HG03025 (cell line): ENCODE results near the gene DYSF.

Source experiments
- ATAC-seq: cut with Tn5 transposase; IDR thresholded peaks from one replicate; pipeline ENCODE4 v1.9.1; 2021; ENCODE audit warnings: mild to moderate bottlenecking, moderate library complexity; ENCODE audit not compliant: unreplicated experiment, low FRiP score

The DYSF gene

DNA sequence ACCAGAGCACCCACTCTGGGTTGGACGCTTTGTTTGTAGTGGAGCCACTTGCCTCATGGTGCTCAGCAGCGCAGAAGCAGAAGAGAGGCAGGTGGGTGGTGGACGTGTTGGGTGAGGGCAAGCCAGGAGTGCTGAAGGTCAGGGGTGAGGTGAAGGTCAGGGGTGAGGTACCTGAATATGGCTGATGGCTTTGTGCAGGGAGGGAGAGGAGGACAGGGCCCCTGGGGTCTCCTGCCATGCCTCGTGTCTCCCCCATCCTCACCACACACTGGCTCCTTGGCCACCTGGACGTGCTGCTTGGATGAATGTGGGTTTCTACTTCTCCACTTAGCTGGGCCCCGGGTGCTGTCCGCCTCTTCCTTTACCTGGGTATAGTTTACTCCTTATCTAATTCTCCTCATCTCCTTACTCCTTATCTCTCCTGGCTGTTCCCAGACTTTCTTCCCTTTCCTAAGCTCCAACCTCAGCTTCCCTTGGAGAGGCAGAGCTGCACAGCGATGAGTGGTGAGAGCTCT lies 68.1 kb downstream of the DYSF start:
- ATAC-seq, result no peak

DNA sequence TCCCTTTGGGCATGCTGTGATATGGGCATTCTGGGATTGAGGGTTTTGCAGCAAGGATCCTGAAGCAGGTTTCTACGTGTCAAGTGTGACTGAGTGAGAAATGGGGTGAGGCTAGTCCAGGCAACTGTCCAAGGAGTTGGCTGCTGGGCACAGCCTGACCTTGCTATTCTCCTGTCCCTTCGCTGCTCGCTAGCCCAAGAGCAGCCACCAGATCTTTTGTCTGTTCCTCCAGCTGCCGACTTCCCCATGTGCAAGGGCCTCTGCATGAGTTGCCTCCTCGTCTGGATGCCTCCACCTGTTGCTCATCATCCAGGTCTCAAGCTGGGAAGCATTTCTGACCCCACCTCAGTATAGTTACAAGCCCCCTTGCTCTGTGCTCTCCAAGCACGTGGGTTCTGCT lies 71.1 kb downstream of the DYSF start:
- ATAC-seq, result no peak

DNA sequence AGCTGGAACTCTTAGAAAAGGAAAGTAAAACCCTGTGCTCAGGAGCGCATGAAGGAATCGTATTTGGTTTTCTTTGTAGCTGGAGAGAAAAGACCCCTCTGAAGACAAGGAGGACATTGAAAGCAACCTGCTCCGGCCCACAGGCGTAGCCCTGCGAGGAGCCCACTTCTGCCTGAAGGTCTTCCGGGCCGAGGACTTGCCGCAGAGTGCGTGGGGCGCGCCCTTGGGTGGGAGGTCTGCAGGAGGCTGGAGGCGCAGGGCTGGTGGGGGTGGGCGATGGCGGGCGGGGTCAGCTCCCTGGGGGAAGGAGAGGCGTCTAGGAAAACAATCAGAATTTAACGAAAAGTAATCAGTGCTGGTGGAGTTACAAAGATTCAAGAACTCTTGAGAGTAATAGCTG lies 72.8 kb downstream of the DYSF start:
- ATAC-seq, result no peak

DNA sequence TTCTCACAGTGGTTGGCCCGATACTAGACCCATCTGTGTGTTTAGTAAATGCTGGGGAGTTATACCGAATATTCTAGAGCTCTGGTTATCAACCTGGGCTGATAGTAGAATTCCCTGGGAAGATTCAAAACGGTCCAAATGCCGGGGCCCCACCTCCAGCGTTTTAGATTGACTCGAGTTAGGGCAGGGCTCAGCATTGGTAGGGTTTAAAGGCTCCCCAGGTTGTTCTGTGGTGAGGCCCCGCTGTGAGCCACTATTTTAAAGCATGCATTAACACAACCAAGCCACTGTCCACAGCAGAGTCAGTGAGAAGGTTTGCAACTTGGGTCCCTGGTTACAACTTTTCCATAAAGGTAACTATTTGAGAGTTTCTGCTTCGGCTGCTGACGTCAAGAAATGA lies 73.6 kb downstream of the DYSF start:
- ATAC-seq, result no peak

DNA sequence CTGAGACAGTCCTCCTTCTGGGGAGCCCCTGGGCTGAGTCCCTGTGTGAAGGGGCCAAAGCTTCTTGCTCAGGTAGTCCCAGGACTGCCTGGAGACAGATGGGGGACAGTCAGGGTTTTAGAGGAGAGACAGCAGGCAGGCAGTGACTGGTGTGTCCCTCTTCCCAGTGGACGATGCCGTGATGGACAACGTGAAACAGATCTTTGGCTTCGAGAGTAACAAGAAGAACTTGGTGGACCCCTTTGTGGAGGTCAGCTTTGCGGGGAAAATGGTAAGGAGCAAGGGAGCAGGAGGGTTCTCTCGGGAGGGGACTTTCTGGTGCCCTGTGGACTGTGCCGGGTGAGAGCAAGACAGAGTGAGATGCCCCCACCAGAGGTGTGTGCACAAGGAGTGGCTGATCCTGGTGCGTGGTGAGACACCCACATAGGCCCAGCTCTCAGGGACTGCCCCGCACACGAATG lies 74.8 kb downstream of the DYSF start:
- no peak for ATAC-seq

DNA sequence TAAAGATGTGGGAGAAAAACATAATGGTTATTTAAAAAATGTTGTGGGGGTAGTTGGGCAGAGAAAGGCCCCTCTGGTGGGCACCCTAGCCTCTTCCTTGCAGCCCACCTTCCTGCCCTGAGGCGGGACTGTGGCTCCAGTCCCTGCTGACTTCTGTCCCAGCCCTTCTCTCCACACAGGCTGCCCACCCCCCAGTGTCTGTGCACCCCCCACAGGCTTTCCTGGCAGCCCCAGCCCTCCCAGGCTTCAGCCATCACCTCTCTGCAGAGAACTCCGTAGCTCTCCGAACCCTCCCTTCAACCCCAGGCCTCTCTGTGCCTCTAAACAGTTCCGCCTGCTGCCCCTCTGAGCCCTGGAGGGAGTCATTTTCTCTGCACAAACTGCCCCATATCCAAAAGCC lies 75.4 kb downstream of the DYSF start:
- no peak for ATAC-seq

DNA sequence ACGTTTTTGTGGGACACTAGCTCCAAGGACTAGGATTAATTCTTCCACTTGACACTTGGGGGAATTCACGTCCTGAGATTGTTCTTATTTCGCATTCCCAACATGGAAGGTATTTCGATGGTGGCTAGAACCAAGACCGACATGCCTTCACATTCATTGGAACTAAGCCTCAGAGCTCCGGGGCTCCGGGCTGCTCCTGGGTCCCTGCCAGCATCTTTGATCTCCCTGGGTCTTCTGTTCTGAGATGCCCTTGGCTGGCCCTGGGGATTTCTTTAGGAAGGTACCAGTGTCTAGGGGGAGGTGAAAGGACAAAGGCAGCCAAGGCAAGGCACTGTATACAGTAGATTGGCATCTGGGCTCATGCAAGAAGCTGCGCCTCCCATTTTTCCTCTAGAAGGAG lies 76.8 kb downstream of the DYSF start:
- ATAC-seq, result no peak

DNA sequence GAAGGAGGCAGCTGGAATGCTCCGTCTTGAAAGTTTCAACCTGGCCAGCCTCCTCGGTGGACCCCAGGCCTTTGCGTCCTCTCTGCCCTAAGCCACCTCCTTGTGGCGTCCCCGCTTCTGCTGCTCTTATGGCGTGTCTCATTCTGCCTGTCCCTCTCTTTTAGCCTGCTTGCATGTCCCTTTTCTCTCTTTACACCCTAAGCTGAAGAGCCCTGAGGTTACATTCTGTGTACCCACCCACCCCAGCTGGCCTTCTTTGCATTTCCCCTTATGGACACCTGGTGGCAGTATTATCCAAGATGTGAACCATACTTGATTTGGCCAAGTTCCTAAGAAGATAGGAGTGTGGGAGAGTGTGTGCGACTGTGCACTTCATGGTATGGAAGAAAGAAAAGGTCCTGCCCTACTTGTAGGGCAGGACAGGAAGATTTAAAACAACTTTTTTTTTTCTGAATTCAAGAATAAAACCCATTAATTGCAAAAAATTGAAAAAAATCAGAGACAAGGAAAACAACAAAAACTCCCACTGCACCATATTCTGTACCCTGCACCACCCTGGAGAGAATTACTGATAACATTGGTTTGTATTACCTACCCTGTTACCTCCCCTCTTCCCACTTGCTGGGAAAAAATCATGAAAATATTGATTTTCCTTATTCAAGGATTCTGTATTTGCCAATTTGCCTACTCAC lies 77.4 kb downstream of the DYSF start:
- ATAC-seq, result no peak

DNA sequence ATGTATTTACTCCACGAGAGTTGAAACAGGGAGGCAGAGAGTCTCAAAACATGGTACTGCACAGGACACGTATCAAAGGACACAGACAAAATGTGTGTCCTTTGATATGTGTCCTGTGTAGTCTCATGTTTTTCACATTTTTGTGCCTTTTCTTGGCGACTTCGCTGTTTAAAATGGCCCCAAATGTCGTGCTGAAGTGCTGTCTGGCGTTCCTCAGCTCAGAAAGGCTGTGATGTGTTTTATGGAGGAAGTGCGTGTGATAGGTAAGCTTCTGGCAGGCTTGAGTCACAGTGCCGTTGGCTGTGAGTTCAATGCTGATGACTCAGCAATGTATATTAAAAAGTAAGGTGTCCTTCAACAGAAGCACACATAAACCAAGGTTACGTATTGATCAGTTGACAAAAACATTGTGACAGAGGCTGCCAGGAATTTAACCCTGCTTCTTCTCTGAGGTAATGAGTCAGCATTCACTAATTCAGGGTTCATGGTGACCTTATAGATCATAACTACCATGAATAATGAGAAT lies 78.2 kb downstream of the DYSF start:
- ATAC-seq, result no peak

DNA sequence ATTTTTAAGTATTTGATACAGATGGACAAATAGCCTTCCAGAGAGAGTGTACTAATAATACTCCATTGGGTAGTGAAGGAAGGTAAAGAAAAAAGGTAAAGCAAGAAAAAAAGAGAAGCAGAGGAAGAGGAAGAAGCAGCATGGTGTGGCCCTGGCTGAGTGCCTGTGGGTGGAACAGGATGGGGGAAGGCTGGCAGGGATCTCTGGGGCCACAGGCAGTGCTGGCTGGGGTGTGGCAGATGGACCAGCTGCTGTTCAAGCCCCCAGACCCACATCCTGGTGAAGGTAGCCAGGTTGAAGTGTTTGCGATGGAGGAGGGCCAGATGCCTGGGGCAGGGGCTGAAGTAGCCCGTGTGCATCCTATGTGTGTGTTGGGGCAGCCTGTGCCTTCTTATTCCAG lies 79.0 kb downstream of the DYSF start:
- no peak for ATAC-seq

DNA sequence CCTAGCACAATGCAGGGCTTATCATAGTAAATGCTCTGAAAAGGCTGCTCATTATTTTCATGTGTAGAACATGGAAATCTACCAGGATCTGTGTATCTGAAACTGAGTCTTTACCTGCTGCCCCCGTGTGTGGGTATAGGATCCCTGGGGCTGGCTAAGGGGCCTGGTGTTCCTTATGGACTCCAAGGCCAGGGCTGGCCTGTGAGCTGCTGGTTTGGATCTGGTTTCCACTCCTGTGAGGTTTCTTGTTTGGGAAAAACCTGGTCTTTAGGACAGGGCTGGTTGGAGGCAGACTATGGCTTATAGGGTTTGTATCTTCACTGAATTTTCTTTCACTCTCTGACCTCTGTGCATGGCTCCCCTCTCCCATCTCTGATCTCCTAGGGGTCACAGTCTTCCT lies 80.8 kb downstream of the DYSF start:
- no peak for ATAC-seq

DNA sequence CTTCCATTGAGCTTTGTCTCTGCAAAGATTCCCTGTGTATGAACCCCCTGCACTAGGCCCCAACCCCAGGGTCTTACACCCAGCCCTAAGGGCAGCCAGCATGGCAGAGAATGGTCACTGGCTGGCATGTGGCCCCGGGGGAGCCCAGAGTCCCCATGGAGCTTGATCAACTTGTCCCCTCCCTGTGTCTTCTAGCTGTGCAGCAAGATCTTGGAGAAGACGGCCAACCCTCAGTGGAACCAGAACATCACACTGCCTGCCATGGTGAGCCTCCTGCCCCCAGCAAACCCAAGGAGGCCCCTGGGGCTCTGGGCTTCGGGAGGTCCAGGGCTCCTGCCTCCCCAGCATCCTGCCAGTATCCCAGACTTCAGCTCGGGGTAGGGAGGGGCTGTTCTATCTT lies 81.5 kb downstream of the DYSF start:
- ATAC-seq, result no peak

DNA sequence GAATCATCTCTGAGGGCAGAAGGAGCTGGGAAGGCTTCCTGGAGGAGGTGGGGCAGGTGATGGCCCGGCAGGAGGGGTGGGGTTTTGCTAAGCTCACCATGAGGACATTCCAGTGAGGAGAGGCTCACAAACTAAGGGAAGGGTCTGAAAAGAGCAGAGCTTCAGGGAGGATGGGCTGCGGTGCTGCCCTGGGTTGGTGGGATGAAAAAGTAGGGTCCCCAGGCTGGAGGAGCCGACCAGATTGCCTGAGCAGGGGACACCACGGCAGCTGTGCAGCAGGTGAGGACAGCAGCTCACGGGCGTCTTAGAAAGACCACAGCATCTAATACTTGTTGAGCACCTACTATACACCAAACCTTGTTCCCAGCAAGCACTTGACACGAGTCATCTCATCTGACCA lies 82.2 kb downstream of the DYSF start:
- no peak for ATAC-seq

DNA sequence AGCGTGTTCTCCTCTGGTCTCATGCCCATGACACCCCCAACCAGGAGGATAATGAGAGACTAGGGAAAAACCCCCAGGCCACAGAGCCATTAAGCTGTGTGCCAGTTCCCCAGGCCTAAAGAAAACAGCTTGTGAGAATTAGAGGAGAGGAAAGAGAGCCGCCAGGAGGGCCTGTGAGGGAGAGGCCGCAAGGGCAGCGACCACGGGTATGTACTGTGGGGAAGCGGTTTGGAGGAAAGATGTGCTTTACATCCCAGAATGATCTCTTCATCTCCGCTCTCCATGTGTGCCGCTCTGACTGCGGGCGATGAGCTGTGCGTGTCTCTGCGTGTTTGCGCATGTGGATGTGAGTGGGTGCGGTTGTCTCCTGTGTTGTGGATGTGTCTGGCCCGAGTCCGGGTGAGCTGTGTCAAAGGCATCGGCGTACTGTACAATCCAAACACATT lies 82.9 kb downstream of the DYSF start:
- no peak for ATAC-seq

DNA sequence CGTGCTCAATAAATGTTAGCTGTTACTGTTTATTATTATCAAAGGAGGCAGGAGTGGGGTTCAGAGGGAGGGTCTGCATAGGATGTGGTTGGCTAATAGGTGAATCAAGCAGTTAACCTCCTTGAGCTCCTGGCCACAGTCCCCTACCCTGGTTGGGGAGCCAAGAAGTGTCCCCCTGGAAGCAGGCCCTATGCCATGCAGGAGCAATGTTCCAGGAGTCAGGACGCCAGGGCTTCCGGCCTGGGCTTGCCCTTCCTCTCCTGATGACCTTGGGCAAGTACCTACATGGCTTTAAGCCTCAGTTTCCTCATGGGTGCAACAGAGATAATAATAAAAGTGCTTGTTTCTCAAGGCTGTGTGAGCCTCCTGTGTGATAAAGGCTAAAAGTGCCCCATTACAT lies 84.9 kb downstream of the DYSF start:
- no peak for ATAC-seq

DNA sequence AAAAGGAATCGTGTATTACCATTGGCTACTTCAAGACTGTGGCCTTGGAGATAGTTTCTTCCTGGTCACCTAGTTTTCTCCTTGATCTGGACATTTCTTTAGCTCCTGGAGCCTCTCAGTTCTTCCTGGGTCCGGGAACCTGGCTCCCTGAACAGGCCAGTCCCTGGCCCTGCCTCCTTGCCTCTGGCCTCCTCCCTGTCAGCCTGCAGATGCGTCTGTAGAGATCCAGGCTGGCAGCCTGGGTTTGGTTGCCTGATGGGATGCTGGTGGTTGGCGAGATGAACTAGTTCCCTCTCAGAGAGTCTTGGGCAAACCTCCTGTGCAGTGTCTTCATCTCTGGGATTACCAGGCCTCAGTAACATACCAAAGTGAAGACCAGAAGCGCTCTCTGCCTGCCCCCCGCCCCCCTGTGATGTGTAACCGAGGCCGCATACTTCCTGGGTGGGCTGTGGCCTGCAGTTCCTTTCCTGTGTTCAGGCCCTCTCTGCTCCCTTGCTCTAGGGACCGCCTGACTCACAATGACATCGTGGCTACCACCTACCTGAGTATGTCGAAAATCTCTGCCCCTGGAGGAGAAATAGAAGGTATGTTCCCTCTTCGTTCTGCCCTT lies 85.4 kb downstream of the DYSF start:
- ATAC-seq, result no peak

DNA sequence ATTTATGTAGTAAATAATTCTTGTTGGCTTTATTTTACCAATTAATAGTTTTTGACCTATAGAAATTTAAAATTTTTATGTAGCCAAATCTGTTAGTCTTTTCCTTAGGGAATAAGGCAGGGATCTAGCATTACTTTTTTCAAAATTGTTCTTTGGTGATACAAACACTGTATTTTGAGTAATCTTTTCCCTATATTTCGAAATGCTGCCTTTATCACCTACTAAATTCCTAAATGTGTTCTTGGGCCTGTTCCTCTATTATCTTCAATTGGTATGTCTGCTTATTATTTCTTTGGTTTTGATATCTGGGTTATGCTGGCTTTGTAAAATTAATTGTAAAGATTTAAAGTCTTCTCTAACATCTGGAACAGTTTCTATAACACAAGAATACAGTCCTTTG lies 87.5 kb downstream of the DYSF start:
- ATAC-seq, result no peak

DNA sequence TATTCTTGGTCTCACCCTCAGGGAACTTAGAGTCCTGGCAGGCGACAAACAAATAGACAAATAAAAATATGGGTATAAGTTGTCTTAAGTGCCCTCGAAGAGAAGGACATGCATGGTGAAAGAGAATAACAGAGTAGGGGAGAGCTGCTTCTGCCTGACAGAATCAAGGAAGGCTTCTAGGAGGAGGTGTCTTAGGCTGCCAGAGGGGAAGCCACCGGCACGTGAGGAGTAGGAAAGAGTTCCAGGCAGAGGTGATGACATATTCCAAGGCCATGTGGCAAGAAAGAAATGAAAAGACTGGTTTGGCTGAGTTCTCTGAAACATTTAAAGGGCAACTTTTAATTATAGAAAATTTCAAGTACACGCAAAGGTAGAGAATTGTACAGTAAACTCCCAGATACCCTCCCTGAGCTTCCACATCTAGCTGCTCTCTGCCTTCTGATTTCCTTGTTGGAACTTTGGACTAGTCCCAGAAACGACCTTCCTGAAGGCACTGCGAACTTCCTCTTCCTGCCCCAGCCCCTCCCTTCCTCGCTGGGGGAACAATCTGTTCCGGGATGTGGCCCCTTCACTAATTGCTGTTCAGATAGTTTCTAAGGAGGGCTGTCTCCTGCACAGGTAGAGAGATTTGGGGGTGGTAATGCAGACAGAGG lies 91.7 kb downstream of the DYSF start:
- no peak for ATAC-seq

DNA sequence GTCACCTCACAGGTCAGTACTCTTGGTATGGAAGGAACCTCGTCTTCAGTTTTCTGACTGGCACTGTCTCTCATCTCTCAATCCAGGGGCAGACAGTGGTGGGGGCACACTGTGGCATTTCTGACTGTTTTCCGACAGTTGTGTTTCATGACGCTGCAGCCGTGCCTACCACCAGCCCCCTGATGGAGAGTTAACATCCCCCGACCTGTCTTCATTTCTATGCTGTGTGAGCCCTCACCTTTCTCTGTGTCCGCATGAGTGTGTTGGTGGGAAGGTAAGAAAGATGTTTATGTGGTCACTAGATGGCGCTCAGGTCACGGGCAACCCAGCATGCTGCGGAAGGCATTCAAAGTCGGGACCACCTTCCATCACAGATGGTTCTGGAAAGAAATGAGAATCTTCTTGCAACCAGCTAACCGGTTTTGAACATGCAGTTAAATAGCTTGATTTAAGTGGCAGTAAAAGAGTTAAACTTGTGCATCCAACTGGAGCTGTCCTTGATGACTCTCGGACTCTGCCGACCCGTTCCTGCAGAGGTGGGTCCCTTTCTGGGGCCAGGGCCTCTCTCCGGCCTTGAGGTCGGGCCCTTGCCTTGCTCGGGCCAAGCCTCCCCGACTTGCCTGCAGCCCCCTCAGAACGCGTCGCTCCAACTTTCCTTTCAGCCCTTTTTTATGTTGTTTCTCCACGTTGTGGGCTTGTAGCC lies 92.4 kb downstream of the DYSF start:
- ATAC-seq, result no peak

DNA sequence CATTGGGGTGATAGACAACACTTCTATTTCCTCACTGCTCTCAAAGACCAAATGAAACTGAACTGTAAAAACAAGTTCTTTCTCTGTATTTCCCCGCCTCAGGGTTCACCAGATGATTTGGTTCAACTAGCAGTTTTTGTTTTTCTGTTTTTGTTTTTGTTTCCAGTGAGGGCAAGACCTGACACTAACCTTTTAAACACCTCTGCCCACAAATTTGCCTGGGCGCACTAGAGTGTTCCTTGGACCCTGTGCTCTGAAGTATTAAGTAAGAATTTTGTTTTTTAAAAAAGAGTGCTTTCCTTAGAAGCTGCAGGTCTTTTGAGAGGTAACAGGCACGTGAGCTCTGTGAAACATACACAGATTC lies 92.9 kb downstream of the DYSF start:
- no peak for ATAC-seq

DNA sequence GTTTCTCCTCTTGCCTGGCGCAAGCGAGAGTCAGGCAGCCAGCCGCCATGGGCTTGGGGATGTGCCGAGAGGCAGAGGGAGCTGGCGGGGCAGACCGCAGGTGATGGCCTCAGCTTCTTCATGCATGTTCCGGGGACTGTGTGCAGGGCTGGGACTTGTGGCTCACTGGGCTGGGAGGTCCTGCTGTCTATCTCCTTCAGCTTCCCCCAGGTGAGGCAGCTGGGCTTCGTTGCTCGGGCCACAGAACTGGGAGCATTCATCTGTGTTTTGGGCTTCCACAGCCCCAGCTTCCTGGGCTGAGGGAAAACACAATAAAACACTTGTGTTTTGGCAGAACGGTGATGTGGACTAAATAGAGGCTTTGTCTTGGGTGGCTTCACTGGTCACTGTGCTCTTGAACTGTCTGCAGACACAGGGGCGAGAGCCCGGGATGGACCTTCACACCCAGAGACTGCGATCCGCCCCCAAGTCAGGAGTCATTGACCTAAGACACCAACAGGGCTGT lies 93.5 kb downstream of the DYSF start:
- no peak for ATAC-seq
